ENCODE results near the gene TMEM8B.
A peak's percentile ranks its signal among the peaks of the same experiment; 100 is the strongest.
"Not testable (repeated sequence)": the region's sequence is repeated elsewhere in the genome, so short reads cannot be mapped to it uniquely, and the experiment has no call there.

The TMEM8B gene

GRCh38 chr9:35896570-35896969 lies 67.5 kb downstream of the TMEM8B start:
- ChIA-PET CTCF (interaction anchor here (1.0 kb wide), 1 partner anchor 28 kb away, joined by 3 read pairs; no protein-coding TSS in a partner anchor), POLR2A (no interaction called here)
- no peak for DNase-seq (ENCODE audit: extremely low spot score)
- no peak for TF ChIP-seq CTCF (IDR thresholded peaks at IDR 0.05; ENCODE audit: control extremely low read depth, extremely low read depth, low read depth, missing control alignments)

DNA sequence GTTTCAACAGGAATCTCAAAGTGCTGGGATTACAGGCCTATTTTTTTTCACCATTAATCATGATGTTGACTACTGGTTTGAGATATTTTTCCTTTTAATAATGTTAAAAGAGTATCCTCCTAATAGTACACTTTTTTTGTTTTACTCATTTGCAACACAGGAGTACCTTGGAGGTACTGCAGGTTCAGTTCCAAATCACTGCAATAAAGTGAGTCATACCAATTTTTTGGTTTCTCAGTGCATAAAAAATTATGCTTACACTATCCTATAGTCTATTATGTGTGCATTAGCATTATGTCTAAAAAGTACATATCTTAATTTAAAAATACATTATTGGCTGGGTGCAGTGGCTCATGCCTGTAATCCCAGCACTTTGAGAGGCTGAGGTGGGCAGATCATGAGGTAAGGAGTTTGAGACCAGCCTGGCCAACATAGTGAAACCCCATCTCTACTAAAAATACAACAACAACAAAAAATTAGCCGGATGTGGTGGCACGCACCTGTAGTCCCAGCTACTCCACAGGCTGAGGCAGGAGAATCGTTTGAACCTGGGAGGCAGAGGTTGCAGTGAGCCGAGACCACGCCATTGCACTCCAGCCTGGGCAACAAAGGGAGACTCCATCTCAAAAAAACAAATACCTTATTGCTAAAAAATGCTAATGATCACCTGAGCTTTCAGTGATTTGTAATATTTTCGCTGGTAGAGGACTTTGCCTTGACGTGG lies 68.5 kb downstream of the TMEM8B start:
- POLR2A ChIA-PET; DNase-seq (ENCODE audit: extremely low spot score): not testable (repeated sequence)
- CTCF ChIA-PET: interaction anchor here (1.3 to 1.6 kb wide), 2 partner anchors 48 to 71 kb away, joined by 4 to 7 read pairs; no protein-coding TSS in a partner anchor

- no peak for TF ChIP-seq CTCF (IDR thresholded peaks at IDR 0.05; ENCODE audit: control extremely low read depth, extremely low read depth, low read depth, missing control alignments)
- ChIA-PET CTCF (interaction anchor here (1.1 to 1.6 kb wide), 4 partner anchors 16 to 202 kb away, joined by 4 to 7 read pairs (median 5); no protein-coding TSS in a partner anchor), POLR2A (no interaction called here)
- no peak for DNase-seq (ENCODE audit: extremely low spot score)
Observed at GRCh38 chr9:35898337-35898736, 69.3 kb downstream of the TMEM8B start.

DNA sequence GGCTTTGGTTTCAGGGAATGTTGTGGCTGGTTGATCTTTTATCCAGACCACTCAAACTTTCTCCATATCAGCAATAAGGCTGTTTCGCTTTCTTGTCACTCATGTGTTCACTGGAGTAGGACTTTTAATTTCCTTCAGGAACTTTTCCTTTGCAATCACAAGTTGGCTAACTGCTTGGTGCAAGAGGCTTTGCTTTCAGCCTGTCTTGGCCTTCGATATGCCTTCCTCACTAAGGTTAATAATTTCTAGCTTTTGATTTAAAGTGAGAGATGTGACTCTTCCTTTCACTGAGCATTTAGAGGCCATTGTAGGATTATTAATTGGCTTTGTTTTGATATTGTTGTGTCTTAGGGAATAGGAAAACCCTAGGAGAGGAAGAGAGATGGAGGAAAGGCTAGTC lies 70.0 kb downstream of the TMEM8B start:
- DNase-seq (ENCODE audit: extremely low spot score): no peak
- no peak for TF ChIP-seq CTCF (IDR thresholded peaks at IDR 0.05; ENCODE audit: control extremely low read depth, extremely low read depth, low read depth, missing control alignments)
- ChIA-PET POLR2A (no interaction called here), CTCF (interaction anchor here (1.1 to 1.6 kb wide), 4 partner anchors 17 to 203 kb away, joined by 4 to 7 read pairs (median 5); no protein-coding TSS in a partner anchor)

DNA sequence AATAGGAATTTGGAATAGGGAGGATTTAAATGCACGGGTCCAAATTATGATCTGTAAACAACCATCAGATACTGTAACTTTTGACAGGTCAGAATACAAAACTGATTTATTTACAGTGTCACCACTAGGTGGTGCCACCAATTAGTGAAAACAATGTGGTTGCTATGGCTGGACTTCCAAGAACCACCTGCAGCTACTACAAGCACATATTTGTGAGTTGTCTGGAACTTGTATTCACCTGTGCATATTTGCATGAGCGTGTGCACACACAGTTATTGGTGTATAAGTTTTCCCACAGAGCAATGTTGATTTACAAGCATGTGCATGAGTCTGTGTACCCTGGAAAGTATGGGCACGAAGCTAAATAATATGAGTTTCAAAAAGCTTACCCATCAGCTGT lies 74.0 kb downstream of the TMEM8B start:
- ChIA-PET POLR2A (no interaction called here), CTCF (interaction anchor here (0.6 to 3.2 kb wide), 34 partner anchors 8 to 426 kb away, joined by 3 to 22 read pairs (median 4); no protein-coding TSS in a partner anchor)
- peak; percentile 74 for TF ChIP-seq CTCF (IDR thresholded peaks at IDR 0.05; ENCODE audit: control extremely low read depth, extremely low read depth, low read depth, missing control alignments)
- DNase-seq (ENCODE audit: extremely low spot score): peak; percentile 74

DNA sequence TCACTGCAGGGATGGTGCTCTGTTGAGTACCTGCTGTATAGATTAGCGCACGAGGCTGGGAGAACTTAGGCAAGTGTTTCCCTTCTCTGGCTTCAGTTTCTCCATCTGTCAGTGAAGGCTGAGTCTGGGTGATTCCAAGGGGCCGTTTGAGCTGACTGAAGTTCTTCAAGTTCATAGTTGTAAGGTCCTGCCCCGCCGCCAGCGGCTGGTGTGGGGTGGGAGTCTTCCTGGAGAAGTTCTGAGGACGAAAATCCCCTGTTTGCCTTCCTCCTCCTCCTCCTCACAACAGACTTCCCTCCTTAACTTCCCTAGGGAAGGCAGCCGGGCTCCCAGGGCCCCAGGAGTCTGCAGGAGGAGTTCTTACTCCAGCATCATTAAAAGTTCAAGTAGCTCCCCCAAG lies 75.3 kb downstream of the TMEM8B start:
- ChIA-PET POLR2A (no interaction called here), CTCF (interaction anchor here (1.3 to 3.2 kb wide), 7 partner anchors 11 to 119 kb away, joined by 3 to 14 read pairs (median 6); no protein-coding TSS in a partner anchor)
- TF ChIP-seq CTCF (IDR thresholded peaks at IDR 0.05; ENCODE audit: control extremely low read depth, extremely low read depth, low read depth, missing control alignments): no peak
- DNase-seq (ENCODE audit: extremely low spot score): no peak

All from GM10248 (cell line).